DOHH2 (cell line): ENCODE measurements around the gene CBR3.

Experiments used
- H3F3A ChIP-seq: fragments of 200-600 bp; sonication (generic), shearing (Covaris generic); 2 replicates; pipeline ENCODE4 v1.6.0; 2016; ENCODE audit warnings: antibody characterized with exemption, mild to moderate bottlenecking; ENCODE audit not compliant: control insufficient read depth, insufficient read depth
- H3K27ac ChIP-seq: fragments of 200-600 bp; sonication (generic); 2 replicates; pipeline ENCODE4 v1.5.1; 2014; ENCODE audit warnings: low read depth, mild to moderate bottlenecking, low read length, moderate library complexity
- H3K27me3 ChIP-seq: fragments of 200-600 bp; sonication (generic); 2 replicates; pipeline ENCODE4 v1.6.1; 2014; ENCODE audit warnings: mild to moderate bottlenecking, low read length, mixed read lengths; ENCODE audit not compliant: control insufficient read depth
- H3K36me3 ChIP-seq: fragments of 200-600 bp; sonication (generic); 2 replicates; pipeline ENCODE4 v1.6.1; 2014; ENCODE audit warnings: mild to moderate bottlenecking, low read length, moderate library complexity, mixed read lengths; ENCODE audit not compliant: control insufficient read depth
- H3K4me1 ChIP-seq: fragments of 200-600 bp; sonication (generic); 2 replicates; pipeline ENCODE4 v1.6.1; 2014; ENCODE audit warnings: mild to moderate bottlenecking, low read length, mixed read lengths; ENCODE audit not compliant: control insufficient read depth
- H3K4me2 ChIP-seq: fragments of 200-600 bp; sonication (generic); 2 replicates; pipeline ENCODE4 v1.6.0; 2014; ENCODE audit warnings: mild to moderate bottlenecking, low read length, moderate library complexity
- H3K4me3 ChIP-seq: fragments of 200-600 bp; sonication (generic); 2 replicates; pipeline ENCODE4 v1.5.1; 2014; ENCODE audit warnings: mild to moderate bottlenecking, low read length, mixed read lengths
- H3K79me2 ChIP-seq: fragments of 200-600 bp; sonication (generic); 2 replicates; pipeline ENCODE4 v1.6.1; 2014; ENCODE audit warnings: mild to moderate bottlenecking, low read length, mixed read lengths; ENCODE audit not compliant: control insufficient read depth
- H3K9me2 ChIP-seq: fragments of 200-600 bp; sonication (generic); replicated peaks from 2 replicates; pipeline ENCODE4 v1.6.1; 2014; ENCODE audit warnings: mild to moderate bottlenecking, low read length, mixed read lengths; ENCODE audit not compliant: control insufficient read depth
- H3K9me3 ChIP-seq: fragments of 200-600 bp; sonication (generic); 2 replicates; pipeline ENCODE4 v1.6.1; 2014; ENCODE audit warnings: antibody characterized with exemption, low read length, mixed read lengths; ENCODE audit not compliant: control insufficient read depth, insufficient read depth
- H4K20me1 ChIP-seq: fragments of 200-600 bp; sonication (generic); 2 replicates; pipeline ENCODE4 v1.6.0; 2014; ENCODE audit warnings: low read depth, mild to moderate bottlenecking, antibody characterized with exemption, low read length, moderate library complexity; ENCODE audit not compliant: control insufficient read depth, insufficient read depth
- EZH2phosphoT487 ChIP-seq: fragments of 200-600 bp; sonication (generic); IDR thresholded peaks from 2 replicates; pipeline ENCODE4 v1.6.1; 2017; ENCODE audit warnings: borderline replicate concordance, mild to moderate bottlenecking, antibody characterized with exemption, low read length, moderate library complexity, mixed read lengths
- TF ChIP-seq, protein P1 (sequence below): fragments of 200-600 bp; sonication (generic); IDR thresholded peaks from one replicate; pipeline ENCODE4 v1.5.1; 2014; ENCODE audit warnings: antibody characterized with exemption, mild to moderate bottlenecking, low read depth, low read length; ENCODE audit not compliant: poor library complexity, severe bottlenecking

The CBR3 gene

DNA sequence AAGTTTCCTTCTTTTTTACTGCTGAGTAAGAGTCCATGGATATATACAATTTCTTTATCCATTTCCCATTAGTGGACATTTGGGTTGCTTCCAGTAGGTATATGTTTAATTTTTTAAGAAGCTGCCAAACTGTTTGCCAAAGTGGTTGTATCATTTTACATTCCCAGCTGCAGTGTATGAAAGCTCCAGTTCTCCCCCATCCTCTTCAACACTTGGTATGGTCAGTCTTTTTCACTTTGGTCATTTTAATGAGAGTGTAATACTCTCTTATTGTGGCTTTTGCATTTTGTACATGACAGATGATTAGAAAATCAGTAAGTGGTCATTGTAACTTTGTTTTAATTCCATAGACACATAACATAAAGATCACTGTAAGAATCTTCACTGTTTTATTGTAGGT, 44.3 kb downstream of the CBR3 start:
- no peak for TF ChIP-seq EZH2phosphoT487
- TF ChIP-seq, protein P1, sequence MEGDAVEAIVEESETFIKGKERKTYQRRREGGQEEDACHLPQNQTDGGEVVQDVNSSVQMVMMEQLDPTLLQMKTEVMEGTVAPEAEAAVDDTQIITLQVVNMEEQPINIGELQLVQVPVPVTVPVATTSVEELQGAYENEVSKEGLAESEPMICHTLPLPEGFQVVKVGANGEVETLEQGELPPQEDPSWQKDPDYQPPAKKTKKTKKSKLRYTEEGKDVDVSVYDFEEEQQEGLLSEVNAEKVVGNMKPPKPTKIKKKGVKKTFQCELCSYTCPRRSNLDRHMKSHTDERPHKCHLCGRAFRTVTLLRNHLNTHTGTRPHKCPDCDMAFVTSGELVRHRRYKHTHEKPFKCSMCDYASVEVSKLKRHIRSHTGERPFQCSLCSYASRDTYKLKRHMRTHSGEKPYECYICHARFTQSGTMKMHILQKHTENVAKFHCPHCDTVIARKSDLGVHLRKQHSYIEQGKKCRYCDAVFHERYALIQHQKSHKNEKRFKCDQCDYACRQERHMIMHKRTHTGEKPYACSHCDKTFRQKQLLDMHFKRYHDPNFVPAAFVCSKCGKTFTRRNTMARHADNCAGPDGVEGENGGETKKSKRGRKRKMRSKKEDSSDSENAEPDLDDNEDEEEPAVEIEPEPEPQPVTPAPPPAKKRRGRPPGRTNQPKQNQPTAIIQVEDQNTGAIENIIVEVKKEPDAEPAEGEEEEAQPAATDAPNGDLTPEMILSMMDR: no peak
- Histone ChIP-seq H3F3A (no peaks in the 10 kb centered on the region), H3K36me3 (no peaks in the 10 kb centered on the region), H3K4me1 (peaks cover 14% of the 10 kb centered on the region), H3K9me2 (no peaks in the 10 kb centered on the region), H3K79me2 (no peaks in the 10 kb centered on the region), H3K4me2 (no peak overlapping the region), H3K9me3 (no peaks in the 10 kb centered on the region), H3K27me3 (no peaks in the 10 kb centered on the region), H3K27ac (no peak overlapping the region), H4K20me1 (no peaks in the 10 kb centered on the region), H3K4me3 (no peak overlapping the region)

DNA sequence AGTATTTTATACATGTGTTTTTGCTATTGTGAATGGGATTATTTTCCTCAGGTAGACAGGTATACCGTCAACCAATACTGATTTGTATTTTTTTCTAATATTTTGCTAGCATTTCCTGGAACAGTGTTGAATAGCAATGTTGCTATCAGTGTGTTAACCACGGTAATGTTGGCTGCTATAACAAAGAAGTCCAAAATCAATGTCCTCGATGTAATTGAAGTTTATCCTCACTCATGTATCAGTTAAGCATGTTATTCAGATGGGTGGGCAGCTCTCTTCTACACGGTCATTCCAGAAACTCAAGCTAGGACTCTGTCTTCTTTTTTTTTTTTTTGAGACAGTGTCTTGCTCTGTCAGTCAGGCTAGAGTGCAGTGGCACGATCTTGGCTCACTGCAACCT, 46.1 kb downstream of the CBR3 start:
- no peaks in the 10 kb centered on the region for H3K79me2 ChIP-seq
- no peaks in the 10 kb centered on the region for H3K9me3 ChIP-seq
- TF ChIP-seq, protein P1: no peak
- no peak for TF ChIP-seq EZH2phosphoT487
- H3F3A ChIP-seq: no peaks in the 10 kb centered on the region
- peaks cover 14% of the 10 kb centered on the region for H3K4me1 ChIP-seq
- no peaks in the 10 kb centered on the region for H3K36me3 ChIP-seq
- no peak overlapping the region for H3K4me3 ChIP-seq
- H3K4me2 ChIP-seq: no peak overlapping the region
- no peaks in the 10 kb centered on the region for H3K9me2 ChIP-seq
- no peak overlapping the region for H3K27ac ChIP-seq
- no peaks in the 10 kb centered on the region for H3K27me3 ChIP-seq
- no peaks in the 10 kb centered on the region for H4K20me1 ChIP-seq

- no peaks in the 10 kb centered on the region for H4K20me1 ChIP-seq
- no peak overlapping the region for H3K4me3 ChIP-seq
- H3K79me2 ChIP-seq: no peaks in the 10 kb centered on the region
- H3K27ac ChIP-seq: no peak overlapping the region
- H3K36me3 ChIP-seq: no peaks in the 10 kb centered on the region
- no peak overlapping the region for H3K4me2 ChIP-seq
- peaks cover 16% of the 10 kb centered on the region for H3K4me1 ChIP-seq
- no peaks in the 10 kb centered on the region for H3F3A ChIP-seq
- H3K27me3 ChIP-seq: no peaks in the 10 kb centered on the region
- TF ChIP-seq EZH2phosphoT487: no peak
- TF ChIP-seq, protein P1: no peak
- H3K9me2 ChIP-seq: no peaks in the 10 kb centered on the region
- no peaks in the 10 kb centered on the region for H3K9me3 ChIP-seq
These were observed 48.4 kb downstream of the CBR3 start for GRCh38 chr21:36183144-36183795.
